ENCODE results near the gene SAMD11.

DNA sequence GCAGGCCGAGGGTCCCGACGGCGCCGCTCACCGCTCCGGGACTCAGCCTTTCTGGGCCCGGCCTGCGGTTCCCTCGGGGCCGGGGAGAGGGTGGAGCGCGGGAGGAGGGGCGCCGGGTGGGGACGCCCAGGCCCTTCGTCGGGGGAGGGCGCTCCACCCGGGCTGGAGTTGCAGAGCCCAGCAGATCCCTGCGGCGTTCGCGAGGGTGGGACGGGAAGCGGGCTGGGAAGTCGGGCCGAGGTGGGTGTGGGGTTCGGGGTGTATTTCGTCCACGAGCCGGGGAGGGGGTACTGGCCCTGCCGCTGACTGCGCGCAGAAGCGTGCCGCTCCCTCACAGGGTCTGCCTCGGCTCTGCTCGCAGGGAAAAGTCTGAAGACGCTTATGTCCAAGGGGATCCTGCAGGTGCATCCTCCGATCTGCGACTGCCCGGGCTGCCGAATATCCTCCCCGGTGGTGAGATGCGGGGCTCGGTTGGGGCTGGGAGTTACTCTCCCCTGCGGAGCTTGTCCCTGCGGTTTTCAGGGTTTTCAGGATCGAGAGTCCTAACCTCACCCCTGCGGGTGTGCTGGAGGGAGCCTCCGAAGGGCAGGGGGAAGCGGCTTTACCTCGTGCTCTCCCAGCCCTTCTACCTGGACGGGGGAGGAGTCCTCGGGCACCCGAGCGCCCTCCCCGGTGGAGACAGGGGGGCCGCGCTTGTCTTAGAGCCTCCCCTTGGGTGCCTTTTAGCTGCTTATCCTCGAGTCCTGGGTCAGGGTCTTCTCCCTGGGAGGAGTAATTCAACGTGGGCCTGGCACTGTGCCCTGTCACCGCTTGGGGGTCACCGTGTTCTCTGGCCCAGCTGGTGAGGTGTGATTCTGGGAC is 2.1 kb downstream of the SAMD11 start:
- TF ChIP-seq, protein P1, sequence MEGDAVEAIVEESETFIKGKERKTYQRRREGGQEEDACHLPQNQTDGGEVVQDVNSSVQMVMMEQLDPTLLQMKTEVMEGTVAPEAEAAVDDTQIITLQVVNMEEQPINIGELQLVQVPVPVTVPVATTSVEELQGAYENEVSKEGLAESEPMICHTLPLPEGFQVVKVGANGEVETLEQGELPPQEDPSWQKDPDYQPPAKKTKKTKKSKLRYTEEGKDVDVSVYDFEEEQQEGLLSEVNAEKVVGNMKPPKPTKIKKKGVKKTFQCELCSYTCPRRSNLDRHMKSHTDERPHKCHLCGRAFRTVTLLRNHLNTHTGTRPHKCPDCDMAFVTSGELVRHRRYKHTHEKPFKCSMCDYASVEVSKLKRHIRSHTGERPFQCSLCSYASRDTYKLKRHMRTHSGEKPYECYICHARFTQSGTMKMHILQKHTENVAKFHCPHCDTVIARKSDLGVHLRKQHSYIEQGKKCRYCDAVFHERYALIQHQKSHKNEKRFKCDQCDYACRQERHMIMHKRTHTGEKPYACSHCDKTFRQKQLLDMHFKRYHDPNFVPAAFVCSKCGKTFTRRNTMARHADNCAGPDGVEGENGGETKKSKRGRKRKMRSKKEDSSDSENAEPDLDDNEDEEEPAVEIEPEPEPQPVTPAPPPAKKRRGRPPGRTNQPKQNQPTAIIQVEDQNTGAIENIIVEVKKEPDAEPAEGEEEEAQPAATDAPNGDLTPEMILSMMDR (IDR thresholded peaks at IDR 0.05; ENCODE audit: insufficient read depth, low read length): no peak
- no peak for TF ChIP-seq REST (IDR thresholded peaks at IDR 0.05; ENCODE audit: insufficient replicate concordance, low read depth)
